Nucleus accumbens (tissue), 56 donors: Measurements from ENCODE around the gene GLB1L.

Experiments
- DNase-seq, 56 donors: peaks; one replicate each; lab custom pipeline; 2025; lab: John Stamatoyannopoulos, UW

Gene GLB1L

GRCh38 chr2:219228911-219229304 lies 16.3 kb downstream of the GLB1L start:
- DNase-seq, result no peak

GRCh38 chr2:219228041-219228910 lies 17.0 kb downstream of the GLB1L start:
- DNase-seq, result peak in 1 of 56 donors; percentile 21

- DNase-seq, result no peak
Observed at GRCh38 chr2:219225350-219225749, 19.9 kb downstream of the GLB1L start.

- no peak for DNase-seq
Observed at GRCh38 chr2:219223831-219224610, 21.2 kb downstream of the GLB1L start.

GRCh38 chr2:219221957-219222518 lies 23.2 kb downstream of the GLB1L start:
- no peak for DNase-seq

- DNase-seq, result peak in 1 of 56 donors; percentile 16
Observed at GRCh38 chr2:219220652-219221402, 24.4 kb downstream of the GLB1L start.

GRCh38 chr2:219219784-219220532 lies 25.3 kb downstream of the GLB1L start:
- DNase-seq, result no peak

- peak; percentile 68 to 99 (median 94) for DNase-seq
Observed at GRCh38 chr2:219218732-219219701, 26.2 kb downstream of the GLB1L start, which contains the start of gene ABCB6. ABCB6 (minus strand) TSS chr2:219218958; CDS start chr2:219218673, 285 bp downstream.

- peak in 47 of 56 donors; percentile 31 to 89 (median 69) for DNase-seq
Observed at GRCh38 chr2:219218217-219218731, 27.0 kb downstream of the GLB1L start.

GRCh38 chr2:219216535-219216915 lies 28.7 kb downstream of the GLB1L start:
- DNase-seq, result no peak

GRCh38 chr2:219215871-219216534 lies 29.2 kb downstream of the GLB1L start:
- DNase-seq, result no peak

GRCh38 chr2:219214786-219215185 lies 30.5 kb downstream of the GLB1L start:
- no peak for DNase-seq

- no peak for DNase-seq
Observed at GRCh38 chr2:219214141-219214540, 31.1 kb downstream of the GLB1L start.

- no peak for DNase-seq
Observed at GRCh38 chr2:219213486-219214071, 31.7 kb downstream of the GLB1L start.

- no peak for DNase-seq
Observed at GRCh38 chr2:219213026-219213415, 32.2 kb downstream of the GLB1L start.

- DNase-seq, result no peak
Observed at GRCh38 chr2:219210886-219211362, 34.3 kb downstream of the GLB1L start.
